Right renal pelvis (tissue), 4 donors: ENCODE results near the gene CHAF1A. TPM values are rescaled to one million over a fixed set of nuclear protein-coding genes. Genes with fewer than 3 reads are reported as not detected.

ENCODE experiments used
- DNase-seq, 4 donors: peaks; one replicate each; pipeline ENCODE4 v3.0.0-alpha.2; 2013; ENCODE audit warnings: low read depth in 4 of 4, low spot score in 3 of 4, missing footprints in 1 of 4
- polyA plus RNA-seq, 4 donors: library from polyadenylated mRNA; unstranded; fragments of 120-200 nt; gene quantifications; one replicate each; pipeline ENCODE4 v1.2.1, GENCODE V29; 2013; ENCODE audit not compliant: insufficient read length in 4 of 4

Gene CHAF1A
- polyA plus RNA-seq, 4 donors, result 21.8 to 27.0 (median 25.4) TPM

GRCh38 chr19:4366666-4367335 lies 35.6 kb upstream of the CHAF1A start:
- DNase-seq, result no peak

- DNase-seq, result no peak
Measured at GRCh38 chr19:4367336-4367723, 35.1 kb upstream of the CHAF1A start.

GRCh38 chr19:4367781-4368127 lies 34.7 kb upstream of the CHAF1A start:
- DNase-seq, result no peak

GRCh38 chr19:4368128-4368820 lies 34.2 kb upstream of the CHAF1A start:
- no peak for DNase-seq

- DNase-seq, result no peak
Measured at GRCh38 chr19:4369109-4369887, 33.1 kb upstream of the CHAF1A start.

GRCh38 chr19:4369888-4370260 lies 32.6 kb upstream of the CHAF1A start:
- DNase-seq, result no peak

GRCh38 chr19:4370418-4371041 lies 31.9 kb upstream of the CHAF1A start:
- DNase-seq, result no peak

GRCh38 chr19:4371247-4372164 lies 30.9 kb upstream of the CHAF1A start:
- no peak for DNase-seq

GRCh38 chr19:4372165-4373012 lies 30.1 kb upstream of the CHAF1A start:
- no peak for DNase-seq

- DNase-seq, result no peak
Measured at GRCh38 chr19:4373013-4373367, 29.4 kb upstream of the CHAF1A start.

- no peak for DNase-seq
Measured at GRCh38 chr19:4373601-4374497, 28.6 kb upstream of the CHAF1A start.

- DNase-seq, result no peak
Measured at GRCh38 chr19:4374498-4375163, 27.8 kb upstream of the CHAF1A start.

- no peak for DNase-seq
Measured at GRCh38 chr19:4375164-4376027, 27.0 kb upstream of the CHAF1A start.

- DNase-seq, result no peak
Measured at GRCh38 chr19:4376028-4376670, 26.3 kb upstream of the CHAF1A start.

GRCh38 chr19:4376671-4376990 lies 25.8 kb upstream of the CHAF1A start:
- no peak for DNase-seq

GRCh38 chr19:4376991-4377781 lies 25.3 kb upstream of the CHAF1A start:
- DNase-seq, result no peak
